Gastrocnemius medialis (tissue), 4 donors: ENCODE results near the gene PRDM2. TPM values are rescaled to one million over a fixed set of nuclear protein-coding genes. Genes with fewer than 3 reads are reported as not detected.

Experiments used
- ATAC-seq, 2 donors: fragments of 150-250 bp; one replicate each; pipeline ENCODE4 v1.9.1; 2016
- DNase-seq, 2 donors: peaks; one replicate each; pipeline ENCODE4 v3.0.0-alpha.2; 2019
- H3K27ac ChIP-seq, 4 donors: fragments of 200-600 bp; sonication (generic); 1 replicate in 1 of 4; 2 replicates in 3 of 4; pipeline ENCODE4 v1.5.1; 2016 to 2018; ENCODE audit warnings: mild to moderate bottlenecking in 2 of 4, moderate library complexity in 1 of 4
- H3K27me3 ChIP-seq, 3 donors: fragments of 200-600 bp; sonication (generic) in 2 of 3; 1 replicate in 1 of 3; 2 replicates in 2 of 3; pipeline versions ENCODE4 v1.5.1 to v1.6.0; 2016 to 2019; ENCODE audit warnings: mild to moderate bottlenecking in 1 of 3, moderate library complexity in 1 of 3
- H3K36me3 ChIP-seq, 2 donors: fragments of 200-600 bp; sonication (generic) in 1 of 2; one replicate each; pipeline ENCODE4 v1.5.1; 2017 to 2018
- H3K4me1 ChIP-seq, 2 donors: fragments of 200-600 bp; sonication (generic) in 1 of 2; one replicate each; pipeline ENCODE4 v1.5.1; 2016 to 2017; ENCODE audit warnings: mild to moderate bottlenecking in 2 of 2
- H3K4me3 ChIP-seq, 4 donors: fragments of 200-600 bp; sonication (generic) in 3 of 4; 1 replicate in 1 of 4; 2 replicates in 3 of 4; pipeline ENCODE4 v1.5.1; 2016 to 2019; ENCODE audit warnings: mild to moderate bottlenecking in 2 of 4
- H3K9me3 ChIP-seq, 3 donors: fragments of 200-600 bp; sonication (generic) in 2 of 3; 1 replicate in 1 of 3; 2 replicates in 2 of 3; pipeline ENCODE4 v1.5.1; 2016 to 2019
- CTCF ChIP-seq, 5 experiments: fragments of 450-650 bp in 3 of 5; fragments of 200-600 bp in 2 of 5; sonication (generic) in 2 of 5; IDR thresholded peaks in 4 of 5; conservative IDR thresholded peaks in 1 of 5; 1 replicate in 4 of 5; 2 replicates in 1 of 5; pipeline ENCODE4 v1.5.1; 2016 to 2019; ENCODE audit warnings: antibody characterized with exemption in 5 of 5, mild to moderate bottlenecking in 3 of 5, moderate library complexity in 3 of 5
- POLR2A ChIP-seq, 2 donors: fragments of 450-650 bp; IDR thresholded peaks; one replicate each; pipeline ENCODE4 v1.6.1; 2017; ENCODE audit warnings: antibody characterized with exemption in 2 of 2, mild to moderate bottlenecking in 2 of 2, moderate library complexity in 2 of 2
- in situ Hi-C, 4 donors: fragments of 200-750 bp; cut with MboI; loops; one replicate each; pipeline versions ENCODE4 v1.15.0 to v1.8.0; 2017; ENCODE audit warnings: low sequenced_read_pairs in 4 of 4
- intact Hi-C: fragments of 100-400 bp; cut with DNase I; formaldehyde crosslinking; loops from one replicate; pipeline ENCODE4 v1.15.1; 2023; ENCODE audit warnings: low total_unique reads
- total RNA-seq, 4 donors: library from RNA; depleted of rRNA; stranded (reverse); fragments of >200 nt; gene quantifications; one replicate each; pipeline versions ENCODE4 v1.1.0 to v1.2.3, GENCODE V29; 2016

The PRDM2 gene
- total RNA-seq, 4 donors from 2014 or later: 24.1 to 38.3 (median 35.6) TPM

GRCh38 chr1:13752852-13753251 is 52.9 kb downstream of the PRDM2 start:
- intact Hi-C loops (loop anchor here (1.0 kb wide), 1 partner anchor 39 kb away; no protein-coding TSS in a partner anchor), in situ Hi-C loops (loop anchor here in 1 of 4 donors (10.0 kb wide), 1 partner anchor 52 kb away; no protein-coding TSS in a partner anchor)
- H3K27ac ChIP-seq: peak overlapping the region; percentile 71 to 97 (median 90)

GRCh38 chr1:13753636-13754402 is 53.8 kb downstream of the PRDM2 start:
- intact Hi-C loops (loop anchor here (1.0 kb wide), 1 partner anchor 38 kb away; no protein-coding TSS in a partner anchor), in situ Hi-C loops (loop anchor here in 1 of 4 donors (10.0 kb wide), 1 partner anchor 51 kb away; no protein-coding TSS in a partner anchor)
- Histone ChIP-seq H3K27ac (peak overlapping the region; percentile 71 to 97 (median 90)), H3K4me1 (peaks cover 80% of the 10 kb centered on the region in 2 donors), H3K4me3 (no peak overlapping the region), H3K36me3 (no peaks in the 10 kb centered on the region), H3K9me3 (no peaks in the 10 kb centered on the region), H3K27me3 (no peaks in the 10 kb centered on the region)
- ATAC-seq: no peak
- no peak for DNase-seq
- TF ChIP-seq POLR2A (IDR thresholded peaks at IDR 0.05) (no peak), CTCF (IDR thresholded peaks at IDR 0.05 in 4 of 5, conservative IDR thresholded peaks at IDR 0.05 in 1 of 5) (no peak)

More at GRCh38 chr1:13752852-13753251, 52.9 kb downstream of the PRDM2 start:
- H3K36me3 ChIP-seq: no peaks in the 10 kb centered on the region
- DNase-seq (no peak), ATAC-seq (no peak)
- H3K4me1 ChIP-seq: peaks cover 78 to 80% of the 10 kb centered on the region in 2 donors
- no peak for TF ChIP-seq POLR2A (IDR thresholded peaks at IDR 0.05)
- no peak for TF ChIP-seq CTCF (IDR thresholded peaks at IDR 0.05 in 4 of 5, conservative IDR thresholded peaks at IDR 0.05 in 1 of 5)
- no peaks in the 10 kb centered on the region for H3K27me3 ChIP-seq
- no peaks in the 10 kb centered on the region for H3K9me3 ChIP-seq
- H3K4me3 ChIP-seq: no peak overlapping the region

- in situ Hi-C loops: loop anchor here in 1 of 4 donors (10.0 kb wide), 1 partner anchor 50 kb away; no protein-coding TSS in a partner anchor
- DNase-seq: peak in 1 of 2 donors; percentile 57
- Histone ChIP-seq H3K27ac (peak overlapping the region; percentile 71 to 97 (median 90)), H3K9me3 (no peaks in the 10 kb centered on the region), H3K4me3 (peak overlapping the region in 2 of 4 donors; percentile 0 to 1), H3K27me3 (no peaks in the 10 kb centered on the region), H3K4me1 (peaks cover 88% of the 10 kb centered on the region in 2 donors), H3K36me3 (no peaks in the 10 kb centered on the region)
- TF ChIP-seq POLR2A (IDR thresholded peaks at IDR 0.05) (no peak), CTCF (IDR thresholded peaks at IDR 0.05 in 4 of 5, conservative IDR thresholded peaks at IDR 0.05 in 1 of 5) (no peak)
- peak; percentile 51 to 64 for ATAC-seq
- intact Hi-C loops: no loop called here
Measured at GRCh38 chr1:13754510-13755103, 54.6 kb downstream of the PRDM2 start.

GRCh38 chr1:13756557-13757315 is 56.7 kb downstream of the PRDM2 start:
- Histone ChIP-seq H3K9me3 (no peaks in the 10 kb centered on the region), H3K27me3 (no peaks in the 10 kb centered on the region), H3K27ac (peak overlapping the region; percentile 71 to 97 (median 90)), H3K4me3 (peak overlapping the region in 1 of 4 donors; percentile 15), H3K36me3 (no peaks in the 10 kb centered on the region), H3K4me1 (peaks cover 96% of the 10 kb centered on the region in 2 donors)
- no peak for ATAC-seq
- intact Hi-C loops (no loop called here), in situ Hi-C loops (loop anchor here in 1 of 4 donors (10.0 kb wide), 1 partner anchor 48 kb away; no protein-coding TSS in a partner anchor)
- TF ChIP-seq CTCF (IDR thresholded peaks at IDR 0.05 in 4 of 5, conservative IDR thresholded peaks at IDR 0.05 in 1 of 5) (no peak), POLR2A (IDR thresholded peaks at IDR 0.05) (no peak)
- no peak for DNase-seq
